Ovary (tissue), 3 donors: ENCODE measurements around the gene TAPT1.

Experiments used
- POLR2A ChIP-seq: fragments of 450-650 bp; IDR thresholded peaks from one replicate; pipeline ENCODE4 v1.6.1; 2017; ENCODE audit warnings: antibody characterized with exemption, mild to moderate bottlenecking, moderate library complexity
- TF ChIP-seq, protein P1 (sequence below), 3 donors: fragments of 450-650 bp in 2 of 3; fragments of 200-600 bp in 1 of 3; IDR thresholded peaks; one replicate each; pipeline versions ENCODE4 v1.5.1 to v1.8.0; 2016 to 2022; ENCODE audit warnings: antibody characterized with exemption in 3 of 3, mild to moderate bottlenecking in 1 of 3
- donor health status: DM: no; HTN: no; CAD: no.

- TF ChIP-seq, protein P1, sequence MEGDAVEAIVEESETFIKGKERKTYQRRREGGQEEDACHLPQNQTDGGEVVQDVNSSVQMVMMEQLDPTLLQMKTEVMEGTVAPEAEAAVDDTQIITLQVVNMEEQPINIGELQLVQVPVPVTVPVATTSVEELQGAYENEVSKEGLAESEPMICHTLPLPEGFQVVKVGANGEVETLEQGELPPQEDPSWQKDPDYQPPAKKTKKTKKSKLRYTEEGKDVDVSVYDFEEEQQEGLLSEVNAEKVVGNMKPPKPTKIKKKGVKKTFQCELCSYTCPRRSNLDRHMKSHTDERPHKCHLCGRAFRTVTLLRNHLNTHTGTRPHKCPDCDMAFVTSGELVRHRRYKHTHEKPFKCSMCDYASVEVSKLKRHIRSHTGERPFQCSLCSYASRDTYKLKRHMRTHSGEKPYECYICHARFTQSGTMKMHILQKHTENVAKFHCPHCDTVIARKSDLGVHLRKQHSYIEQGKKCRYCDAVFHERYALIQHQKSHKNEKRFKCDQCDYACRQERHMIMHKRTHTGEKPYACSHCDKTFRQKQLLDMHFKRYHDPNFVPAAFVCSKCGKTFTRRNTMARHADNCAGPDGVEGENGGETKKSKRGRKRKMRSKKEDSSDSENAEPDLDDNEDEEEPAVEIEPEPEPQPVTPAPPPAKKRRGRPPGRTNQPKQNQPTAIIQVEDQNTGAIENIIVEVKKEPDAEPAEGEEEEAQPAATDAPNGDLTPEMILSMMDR (IDR thresholded peaks at IDR 0.05): no peak
- TF ChIP-seq POLR2A: no peak
These were observed 3.2 kb downstream of the TAPT1 start for GRCh38 chr4:16222957-16223527.
